Subcutaneous abdominal adipose tissue (tissue), 5 donors: Measurements from ENCODE around the gene ST3GAL6.

Source experiments
- H3K27ac ChIP-seq: one replicate; pipeline ENCODE4 v1.7.0; 2013; ENCODE audit warnings: low read depth, mild to moderate bottlenecking, inconsistent platforms, low read length, moderate library complexity
- H3K27me3 ChIP-seq, 5 donors: one replicate each; pipeline ENCODE4 v1.7.0; 2013; ENCODE audit warnings: low read length in 5 of 5, inconsistent platforms in 1 of 5; ENCODE audit not compliant: control insufficient read depth in 5 of 5, insufficient read depth in 4 of 5
- H3K36me3 ChIP-seq, 5 donors: one replicate each; pipeline ENCODE4 v1.7.0; 2013; ENCODE audit warnings: low read length in 5 of 5; ENCODE audit not compliant: control insufficient read depth in 5 of 5, insufficient read depth in 5 of 5
- H3K4me1 ChIP-seq, 5 donors: one replicate each; pipeline ENCODE4 v1.7.0; 2013; ENCODE audit warnings: low read length in 5 of 5, mild to moderate bottlenecking in 3 of 5, moderate library complexity in 1 of 5; ENCODE audit not compliant: control insufficient read depth in 5 of 5, insufficient read depth in 5 of 5
- H3K4me3 ChIP-seq, 5 donors: one replicate each; pipeline ENCODE4 v1.7.0; 2013; ENCODE audit warnings: low read length in 5 of 5, low read depth in 1 of 5
- H3K9ac ChIP-seq, 5 donors: one replicate each; pipeline ENCODE4 v1.7.0; 2013; ENCODE audit warnings: low read length in 5 of 5, mild to moderate bottlenecking in 4 of 5, moderate library complexity in 3 of 5
- H3K9me3 ChIP-seq, 5 donors: one replicate each; pipeline ENCODE4 v1.7.0; 2013; ENCODE audit warnings: low read length in 5 of 5; ENCODE audit not compliant: control insufficient read depth in 5 of 5
- donor health status: healthy.
- donor health status: healthy.
- donor health status: healthy.
- donor health status: healthy.
- donor health status: healthy.

ST3GAL6 gene

GRCh38 chr3:98796334-98796733 is 33.2 kb downstream of the ST3GAL6 start:
- Histone ChIP-seq H3K4me1 (no peaks in the 10 kb centered on the region), H3K4me3 (no peak overlapping the region), H3K36me3 (peaks cover 12 to 26% (median 22%) of the 10 kb centered on the region in 5 donors), H3K9ac (no peak overlapping the region), H3K27me3 (no peaks in the 10 kb centered on the region), H3K9me3 (no peaks in the 10 kb centered on the region), H3K27ac (no peak overlapping the region)

- Histone ChIP-seq H3K27ac (peak overlapping the region; percentile 28), H3K27me3 (no peaks in the 10 kb centered on the region), H3K36me3 (peaks cover 12 to 28% (median 22%) of the 10 kb centered on the region in 5 donors)
Measured at GRCh38 chr3:98797905-98798304, 34.8 kb downstream of the ST3GAL6 start.

DNA sequence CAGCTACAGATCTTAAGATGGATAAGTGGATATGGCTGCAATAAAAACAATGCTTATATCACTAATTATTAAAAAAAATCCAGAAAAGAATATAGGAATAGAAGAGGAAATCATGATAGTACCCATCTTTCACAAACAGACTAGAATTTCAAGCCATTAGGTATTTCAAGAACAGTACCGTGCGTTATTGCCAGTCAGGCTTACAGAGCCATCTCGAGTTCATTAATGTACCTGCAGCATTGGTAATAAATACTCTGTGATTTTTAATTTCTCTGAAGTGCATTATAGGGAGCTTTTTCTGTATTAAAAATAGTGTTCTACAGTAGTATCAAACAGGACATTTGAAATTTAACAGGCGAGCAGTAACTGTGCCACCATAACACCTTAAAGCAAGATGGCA is 35.7 kb downstream of the ST3GAL6 start:
- Histone ChIP-seq H3K9me3 (no peaks in the 10 kb centered on the region), H3K36me3 (peaks cover 12 to 27% (median 22%) of the 10 kb centered on the region in 5 donors), H3K4me1 (no peaks in the 10 kb centered on the region), H3K9ac (no peak overlapping the region), H3K27me3 (no peaks in the 10 kb centered on the region), H3K27ac (no peak overlapping the region), H3K4me3 (no peak overlapping the region)

More at GRCh38 chr3:98797905-98798304, 34.8 kb downstream of the ST3GAL6 start:
- Histone ChIP-seq H3K9ac (no peak overlapping the region), H3K9me3 (no peaks in the 10 kb centered on the region), H3K4me3 (no peak overlapping the region), H3K4me1 (no peaks in the 10 kb centered on the region)

- H3K27me3 ChIP-seq = no peaks in the 10 kb centered on the region
- H3K4me1 ChIP-seq = no peaks in the 10 kb centered on the region
- peaks cover 12 to 27% (median 22%) of the 10 kb centered on the region in 5 donors for H3K36me3 ChIP-seq
- H3K9me3 ChIP-seq = no peaks in the 10 kb centered on the region
- no peak overlapping the region for H3K9ac ChIP-seq
- no peak overlapping the region for H3K4me3 ChIP-seq
- no peak overlapping the region for H3K27ac ChIP-seq
Measured at GRCh38 chr3:98799479-98799878, 36.3 kb downstream of the ST3GAL6 start.

GRCh38 chr3:98800401-98800800 is 37.3 kb downstream of the ST3GAL6 start:
- no peaks in the 10 kb centered on the region for H3K9me3 ChIP-seq
- H3K4me1 ChIP-seq = no peaks in the 10 kb centered on the region
- H3K27ac ChIP-seq = no peak overlapping the region
- H3K4me3 ChIP-seq = no peak overlapping the region
- H3K27me3 ChIP-seq = no peaks in the 10 kb centered on the region
- H3K9ac ChIP-seq = no peak overlapping the region
- H3K36me3 ChIP-seq = peaks cover 13 to 30% (median 21%) of the 10 kb centered on the region in 5 donors

DNA sequence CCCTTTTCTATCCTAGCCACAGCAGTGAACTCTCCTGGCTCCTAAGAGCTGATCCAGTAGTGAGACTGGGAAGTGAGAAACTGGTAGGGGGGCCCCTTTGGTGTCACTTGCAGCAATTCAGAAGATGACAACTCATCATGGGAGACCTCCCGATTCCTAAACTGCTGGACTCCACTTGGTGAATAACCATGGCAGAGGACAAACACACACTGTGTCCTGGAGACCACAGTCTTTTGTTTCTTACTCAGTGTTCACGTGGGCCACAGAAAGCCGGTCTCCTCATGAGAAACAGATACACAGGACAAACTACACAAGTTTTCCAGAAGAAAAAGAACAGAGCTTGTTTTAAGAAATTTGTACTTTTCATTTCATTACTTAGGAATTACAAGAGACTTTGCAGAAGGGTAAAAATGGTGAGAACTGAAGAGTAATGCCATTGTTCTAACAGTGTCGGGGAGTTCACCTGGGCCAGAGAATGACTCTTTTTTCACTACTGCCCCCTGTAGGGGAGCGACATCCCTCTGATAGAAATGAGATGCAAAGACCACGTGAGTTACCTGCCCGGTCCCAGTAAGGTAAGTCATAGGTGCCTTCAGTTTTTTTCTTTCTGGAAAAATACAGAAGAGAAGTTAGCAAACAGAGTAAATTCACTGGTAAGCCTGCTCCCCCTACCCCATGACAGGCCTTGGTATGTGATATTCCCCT is 38.1 kb downstream of the ST3GAL6 start:
- no peaks in the 10 kb centered on the region for H3K27me3 ChIP-seq
- H3K9me3 ChIP-seq = no peaks in the 10 kb centered on the region
- H3K4me1 ChIP-seq = no peaks in the 10 kb centered on the region
- H3K36me3 ChIP-seq = peaks cover 19 to 35% (median 25%) of the 10 kb centered on the region in 5 donors
- H3K9ac ChIP-seq = no peak overlapping the region
- no peak overlapping the region for H3K4me3 ChIP-seq
- no peak overlapping the region for H3K27ac ChIP-seq

DNA sequence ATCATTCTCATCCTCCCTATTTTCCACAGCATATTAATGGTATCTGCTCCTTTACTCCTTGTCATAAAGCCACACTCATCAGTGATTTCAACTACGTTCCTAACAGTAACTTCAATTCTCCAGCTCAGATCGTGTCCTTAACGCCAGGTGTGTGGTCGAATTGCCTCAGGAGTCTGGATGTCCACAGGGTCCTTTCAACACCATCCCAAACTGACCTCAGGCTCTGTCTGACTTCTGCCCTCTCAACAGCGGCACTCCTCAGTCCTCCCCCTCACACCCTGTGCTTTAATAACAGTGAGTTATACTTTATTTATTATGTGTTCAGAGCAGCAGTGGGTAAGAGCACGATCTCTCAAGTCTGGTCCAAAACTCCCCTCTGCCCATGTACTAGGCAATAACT is 42.4 kb downstream of the ST3GAL6 start:
- no peak overlapping the region for H3K9ac ChIP-seq
- peaks cover 25 to 35% (median 32%) of the 10 kb centered on the region in 5 donors for H3K36me3 ChIP-seq
- H3K9me3 ChIP-seq = no peaks in the 10 kb centered on the region
- no peaks in the 10 kb centered on the region for H3K27me3 ChIP-seq
- H3K4me1 ChIP-seq = peaks cover 0 to 13% (median 7%) of the 10 kb centered on the region in 5 donors
- H3K27ac ChIP-seq = no peak overlapping the region
- H3K4me3 ChIP-seq = no peak overlapping the region

DNA sequence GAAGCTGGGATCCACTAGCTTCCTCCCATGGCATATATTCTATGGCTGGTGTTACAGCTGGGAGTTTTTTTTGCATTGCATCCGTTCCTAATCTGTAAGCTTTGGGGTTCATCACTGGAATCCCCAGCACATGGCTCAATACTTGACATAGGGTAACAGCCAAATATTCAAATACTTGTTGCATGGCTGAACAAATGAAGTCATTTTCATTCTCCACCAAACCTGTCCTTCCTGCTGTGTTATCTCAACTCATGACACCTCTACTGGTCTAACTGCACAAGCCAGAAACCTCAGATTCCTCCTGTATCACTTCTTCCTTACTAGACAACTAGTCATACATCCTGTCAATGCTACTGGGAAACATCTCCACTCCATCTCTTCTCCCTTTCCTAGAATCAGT is 43.4 kb downstream of the ST3GAL6 start:
- Histone ChIP-seq H3K36me3 (peaks cover 20 to 31% (median 27%) of the 10 kb centered on the region in 5 donors), H3K4me3 (no peak overlapping the region), H3K27ac (no peak overlapping the region), H3K9me3 (no peaks in the 10 kb centered on the region), H3K9ac (no peak overlapping the region), H3K4me1 (peaks cover 0 to 13% (median 9%) of the 10 kb centered on the region in 5 donors), H3K27me3 (no peaks in the 10 kb centered on the region)

GRCh38 chr3:98807011-98807410 is 43.9 kb downstream of the ST3GAL6 start:
- H3K27me3 ChIP-seq = no peaks in the 10 kb centered on the region
- H3K4me1 ChIP-seq = peaks cover 0 to 13% (median 9%) of the 10 kb centered on the region in 5 donors
- no peak overlapping the region for H3K27ac ChIP-seq
- H3K36me3 ChIP-seq = peaks cover 20 to 31% (median 27%) of the 10 kb centered on the region in 5 donors
- H3K4me3 ChIP-seq = no peak overlapping the region
- no peak overlapping the region for H3K9ac ChIP-seq
- H3K9me3 ChIP-seq = no peaks in the 10 kb centered on the region

DNA sequence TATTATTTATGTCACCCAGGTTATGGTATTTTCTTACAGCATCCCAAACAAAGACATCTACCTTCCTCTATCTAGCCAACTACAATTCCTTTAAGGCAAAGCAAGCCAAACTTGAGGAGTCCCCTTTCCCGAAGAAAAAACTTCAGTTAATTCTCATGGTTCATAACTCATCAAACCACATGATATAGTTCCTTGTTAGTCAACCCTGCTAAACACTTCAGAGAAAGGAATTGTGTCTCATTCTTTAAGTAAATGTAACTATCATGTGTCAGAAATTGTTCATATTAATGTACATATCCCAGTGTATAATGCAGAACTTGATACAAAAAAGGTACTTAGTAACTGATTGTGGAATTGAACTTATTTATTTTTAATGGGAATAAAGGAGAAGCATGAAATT is 44.4 kb downstream of the ST3GAL6 start:
- Histone ChIP-seq H3K9ac (no peak overlapping the region), H3K27me3 (no peaks in the 10 kb centered on the region), H3K4me3 (no peak overlapping the region), H3K36me3 (peaks cover 20 to 31% (median 27%) of the 10 kb centered on the region in 5 donors), H3K4me1 (peaks cover 0 to 13% (median 9%) of the 10 kb centered on the region in 5 donors), H3K27ac (no peak overlapping the region), H3K9me3 (no peaks in the 10 kb centered on the region)
